HG02759 (cell line): ENCODE results near the gene PTGDR.
A peak's percentile ranks its signal among the peaks of the same experiment; 100 is the strongest.

Experiments
- ATAC-seq: cut with Tn5 transposase; IDR thresholded peaks from one replicate; pipeline ENCODE4 v1.9.1; 2021; ENCODE audit warnings: mild to moderate bottlenecking, moderate library complexity; ENCODE audit not compliant: unreplicated experiment

PTGDR gene

GRCh38 chr14:52307905-52308304 lies 40.4 kb downstream of the PTGDR start:
- ATAC-seq, result no peak

GRCh38 chr14:52310541-52310940 lies 43.0 kb downstream of the PTGDR start:
- no peak for ATAC-seq

DNA sequence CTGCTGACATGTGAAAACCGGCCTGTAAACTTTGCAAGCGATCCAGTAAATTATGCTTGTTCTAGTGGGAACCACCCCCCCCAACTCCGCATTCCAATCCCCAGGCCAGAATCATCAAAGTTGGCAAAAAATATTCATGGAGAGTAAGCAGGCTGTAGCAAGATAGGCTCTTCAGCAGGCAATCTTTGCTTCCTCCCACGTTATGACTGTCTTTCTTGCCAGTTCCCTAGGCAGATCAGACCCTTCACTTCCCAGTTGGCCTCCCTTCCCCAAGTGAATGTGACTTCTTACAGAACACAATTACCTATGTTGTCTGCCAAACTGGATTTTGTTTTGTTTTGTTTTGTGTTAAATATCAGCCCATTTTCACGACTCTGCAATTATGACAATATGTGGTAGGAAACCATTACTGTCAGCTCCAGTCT lies 45.4 kb downstream of the PTGDR start:
- no peak for ATAC-seq

DNA sequence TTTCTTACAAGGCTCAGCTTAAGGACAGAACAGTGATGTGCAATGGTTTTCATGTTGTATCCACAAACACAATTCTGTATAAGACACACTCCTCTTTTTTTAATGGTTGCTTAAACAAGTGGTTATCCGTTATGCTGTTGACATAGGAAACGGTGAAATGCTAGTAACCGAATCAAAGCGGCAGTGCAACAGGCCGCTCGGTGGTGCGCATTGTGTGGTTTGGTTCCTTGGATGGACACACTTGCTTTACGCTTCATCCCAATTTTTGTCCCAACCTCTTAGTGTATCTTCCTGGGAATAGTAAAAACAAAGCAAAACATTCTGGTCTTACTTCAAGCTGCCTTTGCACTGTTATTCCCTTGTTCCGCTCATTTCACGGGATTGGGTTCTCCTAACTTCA lies 46.0 kb downstream of the PTGDR start:
- ATAC-seq, result no peak

DNA sequence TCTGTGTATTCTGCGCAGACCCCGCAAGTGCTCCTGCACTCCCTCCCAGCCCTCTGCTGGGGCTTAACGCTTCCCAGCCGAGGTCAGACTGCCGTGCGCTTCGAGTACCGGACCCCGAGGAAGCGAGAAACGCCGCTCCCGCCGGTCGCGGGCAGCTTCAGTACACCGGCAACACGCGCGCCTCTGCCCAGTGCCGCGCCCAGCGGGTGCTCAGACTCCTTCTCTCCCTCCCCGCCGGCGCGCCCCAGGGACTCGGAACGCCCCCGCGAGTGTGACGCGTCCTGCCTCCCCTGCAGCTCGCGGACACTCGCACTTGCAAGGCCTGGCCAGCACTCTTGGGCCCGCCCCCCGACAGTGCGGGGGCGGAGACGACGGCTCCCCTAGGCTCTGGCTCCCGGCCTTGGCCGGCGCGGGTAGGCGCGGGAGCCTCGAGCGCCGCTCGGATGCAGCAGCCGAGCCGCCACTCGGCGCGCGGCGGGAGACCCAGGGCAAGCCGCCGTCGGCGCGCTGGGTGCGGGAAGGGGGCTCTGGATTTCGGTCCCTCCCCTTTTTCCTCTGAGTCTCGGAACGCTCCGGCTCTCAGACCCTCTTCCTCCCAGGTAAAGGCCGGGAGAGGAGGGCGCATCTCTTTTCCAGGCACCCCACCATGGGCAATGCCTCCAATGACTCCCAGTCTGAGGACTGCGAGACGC lies 46.6 kb downstream of the PTGDR start, which contains the start of gene PTGER2:
Gene PTGER2, plus strand, starts transcription at position 410 of the 692 bp plus-strand sequence. Its CDS starts 237 bp downstream, at position 647.
- peak; percentile 53 for ATAC-seq

GRCh38 chr14:52314595-52315354 lies 47.3 kb downstream of the PTGDR start:
- ATAC-seq, result peak; percentile 36

GRCh38 chr14:52315355-52315718 lies 47.8 kb downstream of the PTGDR start:
- ATAC-seq, result no peak

DNA sequence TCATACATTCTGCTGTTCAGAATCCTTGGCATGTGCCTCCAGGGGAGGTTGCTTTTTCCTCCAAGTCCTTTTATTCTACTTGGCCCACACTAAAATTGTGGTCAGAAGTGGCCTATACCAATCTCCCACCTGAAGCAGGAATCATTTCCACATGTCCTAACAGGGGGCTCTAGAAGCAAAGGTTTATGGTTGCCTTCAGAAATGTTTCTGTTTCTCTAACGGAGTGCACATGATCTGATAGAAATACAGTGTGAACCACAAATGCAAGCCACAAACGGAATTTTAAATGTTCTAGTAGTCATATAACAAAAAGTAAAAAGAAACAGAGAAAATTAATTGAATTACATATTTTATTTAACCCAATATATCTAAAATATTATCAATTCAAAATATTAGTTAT lies 50.6 kb downstream of the PTGDR start:
- ATAC-seq, result no peak

DNA sequence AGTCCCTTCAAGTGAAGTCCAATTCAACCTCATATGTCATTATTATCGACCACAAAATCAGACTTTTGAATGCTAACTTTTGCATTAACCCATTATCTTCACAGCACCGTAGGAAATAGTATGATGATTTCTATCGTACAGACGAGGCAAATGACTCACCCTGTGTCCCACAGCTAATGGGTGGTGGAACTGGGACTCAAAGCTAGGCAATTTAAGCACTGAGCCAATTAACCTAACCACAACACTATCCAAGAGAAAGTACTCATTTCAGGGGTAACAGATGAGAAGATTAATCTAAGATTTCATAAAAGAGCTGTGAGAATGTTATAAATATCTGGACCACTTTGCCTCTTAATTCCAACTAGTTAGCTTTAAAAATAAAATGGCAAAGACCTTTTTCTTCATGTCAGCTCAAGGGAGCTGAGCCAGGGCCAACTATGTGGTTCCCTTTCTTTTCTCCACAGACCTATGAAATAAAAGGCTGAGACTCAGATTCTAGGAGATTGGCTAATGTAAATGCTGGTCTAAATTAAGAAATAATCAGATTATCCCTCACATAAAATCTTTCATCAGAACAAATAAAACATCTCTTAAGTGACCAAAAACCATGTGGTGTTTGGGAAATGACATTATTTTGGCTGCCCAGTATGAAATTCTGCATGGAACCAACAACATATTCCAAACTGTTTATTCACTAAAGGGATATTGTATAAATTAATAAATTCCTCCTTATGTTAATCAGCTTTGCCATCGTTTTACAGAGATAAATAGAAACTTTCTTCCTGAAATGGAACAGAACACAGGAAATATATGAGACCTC lies 51.5 kb downstream of the PTGDR start:
- ATAC-seq, result no peak

DNA sequence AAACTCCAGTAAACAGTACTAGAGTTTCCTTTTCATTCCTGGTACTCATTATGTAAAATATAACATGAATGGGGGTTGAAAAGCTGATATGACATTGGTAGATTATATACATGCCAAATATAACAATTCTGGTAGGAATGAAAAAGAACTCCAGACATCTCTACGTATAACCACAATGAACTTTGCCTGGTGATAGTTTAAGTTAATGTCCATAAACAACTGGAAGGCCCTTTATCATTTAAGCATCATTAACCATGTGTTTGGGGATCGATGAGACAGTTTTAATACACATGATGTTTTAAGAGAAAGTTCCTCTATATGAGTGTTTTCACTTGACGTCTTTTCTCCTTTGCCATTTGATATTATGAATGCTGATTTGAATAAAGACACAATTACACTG lies 52.4 kb downstream of the PTGDR start:
- ATAC-seq, result no peak

DNA sequence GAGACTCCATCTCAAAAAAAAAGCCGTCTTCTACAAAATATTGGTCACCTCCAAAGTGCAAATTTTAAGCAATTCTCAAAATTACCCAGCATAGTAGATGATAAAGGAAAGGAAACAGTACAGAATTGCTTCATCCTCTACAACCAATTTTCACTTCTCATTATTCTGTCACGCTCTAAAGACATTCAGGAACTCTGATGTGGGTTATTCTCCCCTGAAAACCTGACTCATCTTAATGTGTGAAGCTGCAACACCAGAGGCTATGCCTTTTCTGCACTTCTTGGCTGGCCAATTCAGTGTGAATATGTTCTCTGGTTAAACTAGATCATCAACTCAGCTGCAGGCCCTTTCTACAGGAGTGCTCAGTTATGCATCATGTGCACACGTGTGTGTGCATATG lies 57.6 kb downstream of the PTGDR start:
- ATAC-seq, result peak; percentile 94

- no peak for ATAC-seq
Observed at GRCh38 chr14:52325630-52326029, 58.1 kb downstream of the PTGDR start.
